ENCODE results near the gene RSPH10B. TPM values are rescaled to one million over a fixed set of nuclear protein-coding genes. Genes with fewer than 3 reads are reported as not detected.

The RSPH10B gene
- total and polyA plus RNA-seq, 10 of the 15 experiments (the other 5 are each of a cell fraction or from before 2014, with no cell fraction given): 0.03 TPM; not detected in 9

DNA sequence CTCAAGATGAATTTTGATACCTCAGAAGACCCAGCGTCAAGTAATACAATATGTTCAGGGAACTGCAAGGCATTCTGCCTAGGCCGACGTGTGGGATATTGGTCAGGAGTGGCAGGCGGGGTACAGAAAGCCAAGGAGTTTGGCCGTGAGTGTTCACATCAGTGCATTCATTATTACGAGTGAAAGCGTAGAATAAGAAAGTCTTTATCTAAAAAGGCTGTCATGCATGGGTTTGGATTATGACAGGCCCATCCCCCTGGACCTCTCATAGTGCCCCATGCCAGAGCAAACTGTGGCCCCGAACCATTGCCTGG lies 46.1 kb upstream of the RSPH10B start (continued):
- TF ChIP-seq, protein P1, sequence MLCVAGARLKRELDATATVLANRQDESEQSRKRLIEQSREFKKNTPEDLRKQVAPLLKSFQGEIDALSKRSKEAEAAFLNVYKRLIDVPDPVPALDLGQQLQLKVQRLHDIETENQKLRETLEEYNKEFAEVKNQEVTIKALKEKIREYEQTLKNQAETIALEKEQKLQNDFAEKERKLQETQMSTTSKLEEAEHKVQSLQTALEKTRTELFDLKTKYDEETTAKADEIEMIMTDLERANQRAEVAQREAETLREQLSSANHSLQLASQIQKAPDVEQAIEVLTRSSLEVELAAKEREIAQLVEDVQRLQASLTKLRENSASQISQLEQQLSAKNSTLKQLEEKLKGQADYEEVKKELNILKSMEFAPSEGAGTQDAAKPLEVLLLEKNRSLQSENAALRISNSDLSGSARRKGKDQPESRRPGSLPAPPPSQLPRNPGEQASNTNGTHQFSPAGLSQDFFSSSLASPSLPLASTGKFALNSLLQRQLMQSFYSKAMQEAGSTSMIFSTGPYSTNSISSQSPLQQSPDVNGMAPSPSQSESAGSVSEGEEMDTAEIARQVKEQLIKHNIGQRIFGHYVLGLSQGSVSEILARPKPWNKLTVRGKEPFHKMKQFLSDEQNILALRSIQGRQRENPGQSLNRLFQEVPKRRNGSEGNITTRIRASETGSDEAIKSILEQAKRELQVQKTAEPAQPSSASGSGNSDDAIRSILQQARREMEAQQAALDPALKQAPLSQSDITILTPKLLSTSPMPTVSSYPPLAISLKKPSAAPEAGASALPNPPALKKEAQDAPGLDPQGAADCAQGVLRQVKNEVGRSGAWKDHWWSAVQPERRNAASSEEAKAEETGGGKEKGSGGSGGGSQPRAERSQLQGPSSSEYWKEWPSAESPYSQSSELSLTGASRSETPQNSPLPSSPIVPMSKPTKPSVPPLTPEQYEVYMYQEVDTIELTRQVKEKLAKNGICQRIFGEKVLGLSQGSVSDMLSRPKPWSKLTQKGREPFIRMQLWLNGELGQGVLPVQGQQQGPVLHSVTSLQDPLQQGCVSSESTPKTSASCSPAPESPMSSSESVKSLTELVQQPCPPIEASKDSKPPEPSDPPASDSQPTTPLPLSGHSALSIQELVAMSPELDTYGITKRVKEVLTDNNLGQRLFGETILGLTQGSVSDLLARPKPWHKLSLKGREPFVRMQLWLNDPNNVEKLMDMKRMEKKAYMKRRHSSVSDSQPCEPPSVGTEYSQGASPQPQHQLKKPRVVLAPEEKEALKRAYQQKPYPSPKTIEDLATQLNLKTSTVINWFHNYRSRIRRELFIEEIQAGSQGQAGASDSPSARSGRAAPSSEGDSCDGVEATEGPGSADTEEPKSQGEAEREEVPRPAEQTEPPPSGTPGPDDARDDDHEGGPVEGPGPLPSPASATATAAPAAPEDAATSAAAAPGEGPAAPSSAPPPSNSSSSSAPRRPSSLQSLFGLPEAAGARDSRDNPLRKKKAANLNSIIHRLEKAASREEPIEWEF (IDR thresholded peaks at IDR 0.05; ENCODE audit: insufficient replicate concordance, low read depth, low read length): no peak
- TF ChIP-seq TARDBP (IDR thresholded peaks at IDR 0.05; ENCODE audit: borderline replicate concordance): no peak

- in situ Hi-C loops (cut with MboI): no loop called here
- H3K4me2 ChIP-seq (ENCODE audit: control insufficient read depth, insufficient read depth): peak overlapping the region; percentile 51
- H4K20me1 ChIP-seq (ENCODE audit: control insufficient read depth, insufficient read depth): no peaks in the 10 kb centered on the region
- intact Hi-C loops (cut with micrococcal nuclease; ENCODE audit: unreplicated experiment): no loop called here
- no peak for DNase-seq (ENCODE audit: low read depth, low spot score)
- 3% methylated on average over 8 of the region's 8 CpGs for WGBS (ENCODE audit: insufficient coverage, insufficient replicate concordance, low lambda C conversion rate, missing lambda C conversion rate)
- H3K36me3 ChIP-seq (ENCODE audit: control insufficient read depth in 2 of 2, insufficient read depth in 2 of 2, low read length in 1 of 2): peaks cover 6 to 7% of the 10 kb centered on the region in 2 experiments; a peak in 3 of 4 replicates
- H3K9me3 ChIP-seq (replicated peaks; ENCODE audit: control insufficient read depth, insufficient read depth, low read length): 0 out of 3 replicates have a peak, but pooled peaks cover 2% of the 10 kb centered on the region
- no peak for FAIRE-seq
- ChIA-PET POLR2A (interaction anchor here (0.8 kb wide), 1 partner anchor 11 kb away, joined by 4 read pairs; no protein-coding TSS in a partner anchor), SMC1A (ENCODE audit: uncharacterized antibody, unreplicated experiment) (interaction anchor here (1.1 kb wide), 1 partner anchor 91 kb away, joined by 3 read pairs; no protein-coding TSS in a partner anchor), CTCF (interaction anchor here (1.0 kb wide), 1 partner anchor 159 kb away, joined by 5 read pairs; no protein-coding TSS in a partner anchor), RAD21 (ENCODE audit: unreplicated experiment) (no interaction called here)
- H3K4me3 ChIP-seq: no peak overlapping the region
- ATAC-seq: peak; percentile 43
- H2AFZ ChIP-seq (ENCODE audit: control insufficient read depth, low read depth, low read length): peak overlapping the region; percentile 34
- peak overlapping the region; percentile 60 for H3K27ac ChIP-seq (ENCODE audit: control insufficient read depth, insufficient read depth)
- H3K4me1 ChIP-seq (ENCODE audit: control insufficient read depth, insufficient read depth, low read length): peaks cover 12% of the 10 kb centered on the region
- no peaks in the 10 kb centered on the region for H3K27me3 ChIP-seq (replicated peaks in 1 of 2; ENCODE audit: control insufficient read depth in 2 of 2, insufficient read depth in 2 of 2, low read length in 1 of 2)
- H3K79me2 ChIP-seq (ENCODE audit: control insufficient read depth, insufficient read depth, low read length): peaks cover 3% of the 10 kb centered on the region
- BruUV-seq (replicated peaks): no TSS peak
- TF ChIP-seq ZNF217 (IDR thresholded peaks at IDR 0.05) (no peak), SMARCA5 (IDR thresholded peaks at IDR 0.05) (no peak), RUNX3 (IDR thresholded peaks at IDR 0.05; ENCODE audit: low read length) (peak; percentile 22; the same call in 1 of the 2 replicates), EP300 (IDR thresholded peaks at IDR 0.05; ENCODE audit: borderline replicate concordance in 1 of 2, control insufficient read depth in 1 of 2, low read depth in 2 of 2, low read length in 2 of 2) (no peak), TCF3 (IDR thresholded peaks at IDR 0.05; ENCODE audit: borderline replicate concordance, insufficient read depth, low read depth, low read length) (no peak), ZNF24 (IDR thresholded peaks at IDR 0.05) (0 out of 2 replicates have a peak, but pooled peaks have one; percentile 17), SPI1 (IDR thresholded peaks at IDR 0.05; ENCODE audit: borderline replicate concordance, insufficient read depth, low read depth, low read length) (no peak), POLR2A (IDR thresholded peaks at IDR 0.05; ENCODE audit: low read depth, low read length) (no peak)
- 0 out of 2 replicates have a peak overlapping the region, but pooled peaks have one; percentile 4 for H3K9ac ChIP-seq (ENCODE audit: control insufficient read depth, insufficient read depth, low read length)
These were observed 45.6 kb upstream of the RSPH10B start for GRCh38 chr7:6015917-6016652.

Measured in GM12878 (cell line).